OCI-LY3 (cell line): ENCODE results near the gene INVS.

Source experiments
- H2AFZ ChIP-seq: fragments of 200-600, 300-600 bp; shearing (Covaris generic); 2 replicates; pipeline ENCODE4 v1.6.0; 2014; ENCODE audit warnings: antibody characterized with exemption, low read depth, low read length
- H3K27ac ChIP-seq: fragments of 200-600, 300-600 bp; sonication (generic); 2 replicates; pipeline ENCODE4 v1.5.1; 2014; ENCODE audit warnings: mild to moderate bottlenecking, low read length, moderate library complexity, mixed read lengths
- H3K27me3 ChIP-seq: fragments of 200-600, 300-600 bp; sonication (generic); 2 replicates; pipeline ENCODE4 v1.6.1; 2014; ENCODE audit warnings: low read depth, low read length, mixed read lengths
- H3K36me3 ChIP-seq: fragments of 200-600, 300-600 bp; sonication (generic); replicated peaks from 2 replicates; pipeline ENCODE3; 2014; ENCODE audit warnings: low read depth, low read length, mixed read lengths
- H3K4me1 ChIP-seq: fragments of 300-600, 200-600 bp; sonication (generic); 2 replicates; pipeline ENCODE4 v1.6.1; 2014; ENCODE audit warnings: low read length, mixed read lengths
- H3K4me2 ChIP-seq: fragments of 200-600, 300-600 bp; sonication (generic); 2 replicates; pipeline ENCODE4 v1.6.1; 2014; ENCODE audit warnings: low read length, mixed read lengths
- H3K4me3 ChIP-seq: fragments of 300-600, 200-600 bp; sonication (generic); 2 replicates; pipeline ENCODE4 v1.5.1; 2014; ENCODE audit warnings: antibody characterized with exemption, mild to moderate bottlenecking, low read length, moderate library complexity
- H3K79me2 ChIP-seq: fragments of 300-600, 200-600 bp; shearing (Covaris generic); 2 replicates; pipeline ENCODE4 v1.6.1; 2014; ENCODE audit warnings: mild to moderate bottlenecking, low read length, mixed read lengths
- H3K9ac ChIP-seq: fragments of 300-600, 200-600 bp; shearing (Covaris generic); 2 replicates; pipeline ENCODE4 v1.6.0; 2014; ENCODE audit warnings: mild to moderate bottlenecking, low read length, moderate library complexity
- H3K9me3 ChIP-seq: fragments of 200-600, 300-600 bp; shearing (Covaris generic); 2 replicates; pipeline ENCODE4 v1.6.1; 2014; ENCODE audit warnings: low read length, mixed read lengths; ENCODE audit not compliant: insufficient read depth
- H4K20me1 ChIP-seq: fragments of 200-600, 300-600 bp; sonication (generic); 2 replicates; pipeline ENCODE4 v1.6.1; 2016; ENCODE audit warnings: low read length, mixed read lengths; ENCODE audit not compliant: insufficient read depth
- CTCF ChIP-seq: fragments of 200-600, 300-600 bp; sonication (generic); IDR thresholded peaks from 2 replicates; pipeline ENCODE4 v1.5.1; 2014; ENCODE audit warnings: antibody characterized with exemption, low read length, low read depth
- EZH2phosphoT487 ChIP-seq: fragments of 200-600 bp; shearing (Covaris generic); IDR thresholded peaks from 2 replicates; pipeline ENCODE4 v1.6.1; 2018; ENCODE audit warnings: antibody characterized with exemption, mixed run types, low read depth

Gene INVS

GRCh38 chr9:100292414-100292813, 193.4 kb downstream of the INVS start:
- Histone ChIP-seq H3K4me3 (no peak overlapping the region), H3K9me3 (no peaks in the 10 kb centered on the region), H3K4me1 (no peaks in the 10 kb centered on the region), H3K27me3 (no peaks in the 10 kb centered on the region), H4K20me1 (no peaks in the 10 kb centered on the region), H3K4me2 (no peak overlapping the region), H3K27ac (no peak overlapping the region), H2AFZ (no peak overlapping the region), H3K79me2 (no peaks in the 10 kb centered on the region), H3K36me3 (peaks cover 46% of the 10 kb centered on the region), H3K9ac (no peak overlapping the region)
- TF ChIP-seq CTCF: no peak
- TF ChIP-seq EZH2phosphoT487: no peak

- H3K4me2 ChIP-seq: no peak overlapping the region
- no peak overlapping the region for H2AFZ ChIP-seq
- TF ChIP-seq EZH2phosphoT487: no peak
- no peak for TF ChIP-seq CTCF
- H3K79me2 ChIP-seq: no peaks in the 10 kb centered on the region
- H3K4me3 ChIP-seq: no peak overlapping the region
- H3K27me3 ChIP-seq: no peaks in the 10 kb centered on the region
- H3K9ac ChIP-seq: no peak overlapping the region
- H3K27ac ChIP-seq: no peak overlapping the region
- H3K9me3 ChIP-seq: no peaks in the 10 kb centered on the region
- H3K4me1 ChIP-seq: no peaks in the 10 kb centered on the region
- H4K20me1 ChIP-seq: no peaks in the 10 kb centered on the region
- peaks cover 43% of the 10 kb centered on the region for H3K36me3 ChIP-seq
These were observed 195.3 kb downstream of the INVS start for GRCh38 chr9:100294341-100294740.

GRCh38 chr9:100294806-100295205, 195.8 kb downstream of the INVS start:
- Histone ChIP-seq H3K36me3 (peaks cover 46% of the 10 kb centered on the region), H2AFZ (no peak overlapping the region), H3K4me2 (no peak overlapping the region), H3K4me1 (no peaks in the 10 kb centered on the region), H3K9ac (no peak overlapping the region), H4K20me1 (no peaks in the 10 kb centered on the region), H3K27ac (no peak overlapping the region), H3K27me3 (no peaks in the 10 kb centered on the region), H3K9me3 (no peaks in the 10 kb centered on the region), H3K4me3 (no peak overlapping the region), H3K79me2 (no peaks in the 10 kb centered on the region)
- TF ChIP-seq EZH2phosphoT487 (no peak), CTCF (no peak)

- Histone ChIP-seq H3K4me3 (no peak overlapping the region), H3K79me2 (no peaks in the 10 kb centered on the region), H3K27me3 (no peaks in the 10 kb centered on the region), H3K4me2 (no peak overlapping the region), H3K9me3 (no peaks in the 10 kb centered on the region), H3K4me1 (no peaks in the 10 kb centered on the region), H3K9ac (no peak overlapping the region), H4K20me1 (no peaks in the 10 kb centered on the region), H3K36me3 (peaks cover 47% of the 10 kb centered on the region), H2AFZ (no peak overlapping the region), H3K27ac (no peak overlapping the region)
- TF ChIP-seq EZH2phosphoT487 (no peak), CTCF (no peak)
These were observed 196.2 kb downstream of the INVS start for GRCh38 chr9:100295240-100295639.
